WERI-Rb-1 (cell line): ENCODE results near the gene TAF4B.

Experiments
- DNase-seq: peaks from one replicate; pipeline ENCODE4 v3.0.0-alpha.2; 2020
- H3K27ac ChIP-seq: fragments of 250-450 bp; sonication (Bioruptor Pico); 2 replicates; pipeline ENCODE4 v1.5.1; 2020; ENCODE audit warnings: mild to moderate bottlenecking, moderate library complexity
- H3K27me3 ChIP-seq: fragments of 250-450 bp; sonication (Bioruptor Pico); 2 replicates; pipeline ENCODE4 v1.5.1; 2021; ENCODE audit warnings: mild to moderate bottlenecking, low read depth, moderate library complexity; ENCODE audit not compliant: insufficient read depth, severe bottlenecking
- H3K36me3 ChIP-seq: fragments of 250-450 bp; sonication (Bioruptor Pico); 2 replicates; pipeline ENCODE4 v1.5.1; 2020; ENCODE audit warnings: mild to moderate bottlenecking, moderate library complexity
- H3K4me3 ChIP-seq: 2 replicates; pipeline ENCODE4 v1.5.1; 2011; ENCODE audit warnings: low read depth, mild to moderate bottlenecking, control low read depth, low read length
- H3K9me3 ChIP-seq: fragments of 250-450 bp; sonication (Bioruptor Pico); 2 replicates; pipeline ENCODE4 v1.5.1; 2021; ENCODE audit warnings: mild to moderate bottlenecking, moderate library complexity; ENCODE audit not compliant: severe bottlenecking
- CTCF ChIP-seq: IDR thresholded peaks from 2 replicates; pipeline ENCODE4 v1.5.1; 2011; ENCODE audit warnings: low read depth, mild to moderate bottlenecking, control low read depth, inconsistent platforms, low read length

The TAF4B gene

GRCh38 chr18:26226229-26227050, at the start of gene TAF4B:
TAF4B (plus strand) TSS chr18:26226445; CDS start chr18:26226934, 489 bp downstream.
- Histone ChIP-seq H3K27me3 (no peaks in the 10 kb centered on the region), H3K27ac (peak within 1 kb of the TSS; percentile 35)

GRCh38 chr18:26181343-26181826, 44.9 kb upstream of the TAF4B start:
- no peak overlapping the region for H3K4me3 ChIP-seq
- no peaks in the 10 kb centered on the region for H3K9me3 ChIP-seq
- TF ChIP-seq CTCF, result no peak
- no peaks in the 10 kb centered on the region for H3K36me3 ChIP-seq
- no peak overlapping the region for H3K27ac ChIP-seq
- no peak for DNase-seq
- no peaks in the 10 kb centered on the region for H3K27me3 ChIP-seq

More at GRCh38 chr18:26226229-26227050, at the start of gene TAF4B:
- peak; percentile 95 for DNase-seq
- Histone ChIP-seq H3K4me3 (peak within 1 kb of the TSS; percentile 80), H3K9me3 (no peaks in the 10 kb centered on the region), H3K36me3 (no peaks in the 10 kb centered on the region)
- no peak for TF ChIP-seq CTCF

GRCh38 chr18:26183395-26184112, 42.7 kb upstream of the TAF4B start:
- Histone ChIP-seq H3K4me3 (no peak overlapping the region), H3K27ac (no peak overlapping the region), H3K9me3 (no peaks in the 10 kb centered on the region), H3K27me3 (no peaks in the 10 kb centered on the region), H3K36me3 (no peaks in the 10 kb centered on the region)
- no peak for DNase-seq
- TF ChIP-seq CTCF, result no peak

GRCh38 chr18:26185267-26185666, 41.0 kb upstream of the TAF4B start:
- Histone ChIP-seq H3K27me3 (no peaks in the 10 kb centered on the region), H3K27ac (no peak overlapping the region), H3K36me3 (no peaks in the 10 kb centered on the region), H3K4me3 (no peak overlapping the region), H3K9me3 (no peaks in the 10 kb centered on the region)
- no peak for DNase-seq
- TF ChIP-seq CTCF, result no peak

GRCh38 chr18:26190506-26190905, 35.7 kb upstream of the TAF4B start:
- no peak for TF ChIP-seq CTCF
- H3K27me3 ChIP-seq, result no peaks in the 10 kb centered on the region

More at GRCh38 chr18:26190506-26190905, 35.7 kb upstream of the TAF4B start:
- Histone ChIP-seq H3K9me3 (no peaks in the 10 kb centered on the region), H3K27ac (no peak overlapping the region), H3K4me3 (no peak overlapping the region), H3K36me3 (no peaks in the 10 kb centered on the region)
- DNase-seq, result no peak
